Cardiac atrium fibroblast (primary cell): ENCODE data around the gene ARHGAP28. TPM values are rescaled to one million over a fixed set of nuclear protein-coding genes. Genes with fewer than 3 reads are reported as not detected.

ENCODE experiments used
- total RNA-seq: library from RNA; depleted of rRNA; stranded (reverse); fragments of >200 nt; gene quantifications from 2 replicates; pipeline ENCODE4 v1.2.3, GENCODE V29; 2015

Gene ARHGAP28
- 1.1 and 1.6 TPM in 2 replicates for total RNA-seq

DNA sequence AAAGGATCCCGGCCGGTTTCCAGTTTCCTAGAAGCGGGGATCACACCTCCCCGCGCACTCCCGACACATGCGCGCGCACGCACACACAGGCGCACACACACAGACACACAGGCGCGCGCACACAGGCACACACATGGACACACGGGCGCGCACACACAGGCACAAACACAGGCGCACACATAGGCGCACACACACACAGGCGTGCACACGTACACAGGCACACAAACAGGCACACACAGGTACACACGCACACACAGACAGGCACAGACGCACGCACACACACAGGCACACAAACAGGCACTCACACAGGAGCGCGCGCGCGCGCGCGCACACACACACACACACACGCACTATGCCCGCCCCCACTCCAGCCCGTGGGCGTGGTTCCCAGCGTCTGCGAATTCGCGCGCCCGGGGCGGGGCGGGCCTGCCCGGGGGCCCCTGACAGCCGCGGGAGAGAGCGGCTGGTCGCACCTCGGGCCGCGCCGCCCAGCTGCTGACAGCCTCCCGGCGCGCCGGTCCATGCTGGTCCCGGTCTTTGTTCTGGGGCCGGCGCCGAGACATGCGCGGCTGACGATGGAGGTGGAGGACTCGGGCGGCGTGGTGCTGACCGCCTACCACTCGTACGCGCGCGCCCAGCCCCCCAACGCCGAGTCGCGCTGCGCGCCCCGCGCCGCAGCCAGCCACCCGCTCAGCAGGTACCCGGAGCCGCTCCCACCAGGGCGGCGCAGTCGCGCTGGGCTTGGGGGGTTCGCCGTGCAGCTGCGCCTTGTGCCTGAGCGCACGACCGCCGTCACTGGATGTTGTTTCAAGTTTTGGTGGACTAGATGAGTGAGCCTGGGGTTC is at the start of gene ARHGAP28:
ARHGAP28 (plus strand) TSS at position 470 of the 845 bp plus-strand sequence; CDS start at position 576, 106 bp downstream.

